ENCODE data around the gene ACBD4. TPM values are rescaled to one million over a fixed set of nuclear protein-coding genes. Genes with fewer than 3 reads are reported as not detected.

The ACBD4 gene
- total RNA-seq, 5 donors from 2014 or later (not counting 1 experiment from before 2014, with no cell fraction given) = 28.4 to 48.5 (median 38.9) TPM

DNA sequence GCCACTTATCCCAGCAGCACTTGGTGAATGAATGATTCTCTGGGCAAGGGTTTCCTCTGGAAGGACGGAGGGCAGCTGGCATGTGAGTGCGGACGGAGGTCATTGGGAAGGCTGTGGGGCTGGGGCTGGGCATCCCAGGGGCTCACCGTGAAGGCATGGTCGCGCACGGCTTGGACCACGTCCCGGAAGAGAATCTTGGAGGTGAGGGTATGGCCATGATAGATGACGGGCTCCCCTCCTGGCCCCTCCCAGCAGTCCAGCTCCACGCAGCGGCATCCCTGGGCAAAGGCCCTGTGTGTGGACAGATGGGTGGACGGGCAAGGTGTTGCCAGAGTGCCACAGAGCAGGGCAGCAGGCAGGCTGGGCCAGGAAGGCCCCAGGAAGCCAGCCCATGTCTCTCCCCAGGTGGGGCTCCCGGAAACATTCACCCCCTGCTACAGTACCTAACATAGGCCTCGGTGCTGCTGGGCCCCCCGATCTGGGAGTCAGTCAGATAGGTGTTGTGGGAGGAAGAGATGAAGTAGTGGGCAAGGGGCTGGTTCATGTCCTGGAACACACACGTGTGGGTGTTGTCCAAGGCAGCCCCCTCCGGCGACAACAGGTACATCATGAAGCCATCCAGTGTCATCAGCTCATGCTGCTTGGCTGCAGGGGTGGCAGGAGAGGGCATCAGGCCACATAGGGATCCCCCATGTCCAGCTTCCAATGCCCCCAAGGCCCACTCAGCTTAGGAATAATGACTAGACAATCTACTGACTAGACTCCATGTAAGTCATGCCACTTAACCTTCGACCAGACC lies 17.4 kb upstream of the ACBD4 start:
- Histone ChIP-seq H3K4me1 (ENCODE audit: control insufficient read depth in 1 of 2, extremely low read depth in 1 of 2, insufficient read depth in 2 of 2, low read length in 2 of 2) (no peaks in the 10 kb centered on the region), H3K27ac (ENCODE audit: low read length) (no peak overlapping the region), H3K9me3 (no peaks in the 10 kb centered on the region), H3K27me3 (replicated peaks in 1 of 2; ENCODE audit: control insufficient read depth in 2 of 2, extremely low read depth in 1 of 2, insufficient read depth in 2 of 2, low read length in 1 of 2) (peaks cover 0 to 15% of the 10 kb centered on the region in 2 experiments), H3K4me3 (ENCODE audit: control insufficient read depth in 1 of 2, extremely low read depth in 1 of 2, low read length in 1 of 2) (no peak overlapping the region), H3K36me3 (ENCODE audit: control insufficient read depth in 2 of 2, extremely low read depth in 1 of 2, insufficient read depth in 1 of 2, low read length in 1 of 2) (no peaks in the 10 kb centered on the region)
- 89% methylated on average over 11 of the region's 20 CpGs for WGBS (ENCODE audit: insufficient coverage)
- Mint-ChIP-seq H3K4me3 (no peak overlapping the region), H3K4me1 (no peaks in the 10 kb centered on the region), H3K9me3 (no peaks in the 10 kb centered on the region), H3K36me3 (no peaks in the 10 kb centered on the region), H3K27me3 (peaks cover 0 to 4% of the 10 kb centered on the region in 2 donors), H3K27ac (no peak overlapping the region)
- ChIA-PET POLR2A (no interaction called here), CTCF (interaction anchor here in 1 of 2 donors (0.6 to 1.8 kb wide), 2 partner anchors 11 to 17 kb away, joined by 3 to 7 read pairs; partner anchors contain the start of gene ACBD4)
- DNase-seq (no peak), ATAC-seq (replicated peaks in 1 of 4) (no peak)

DNA sequence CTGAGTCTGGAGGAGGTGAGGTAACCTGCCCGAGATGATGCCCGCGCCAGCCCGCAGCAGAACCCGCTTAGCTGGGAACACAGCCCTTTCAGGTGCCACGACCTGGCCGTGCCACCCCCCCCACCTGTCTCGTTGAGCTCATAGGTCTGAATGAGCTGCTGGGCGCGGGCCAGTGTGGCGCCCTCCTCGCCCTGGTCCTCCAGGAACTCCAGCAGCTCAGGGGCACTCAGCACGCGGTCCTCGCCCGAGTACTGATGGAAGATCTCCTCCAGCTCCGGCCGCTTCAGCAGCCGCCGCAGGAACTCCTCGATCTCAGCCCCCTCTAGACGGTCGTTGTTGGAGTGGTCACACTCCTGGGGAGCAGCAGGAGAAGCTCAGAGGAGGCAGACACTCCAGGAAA lies 16.8 kb upstream of the ACBD4 start:
- Mint-ChIP-seq H3K4me1 (no peaks in the 10 kb centered on the region), H3K4me3 (no peak overlapping the region), H3K36me3 (no peaks in the 10 kb centered on the region), H3K27me3 (peaks cover 0 to 4% of the 10 kb centered on the region in 2 donors), H3K9me3 (no peaks in the 10 kb centered on the region), H3K27ac (no peak overlapping the region)
- Histone ChIP-seq H3K27me3 (replicated peaks in 1 of 2; ENCODE audit: control insufficient read depth in 2 of 2, extremely low read depth in 1 of 2, insufficient read depth in 2 of 2, low read length in 1 of 2) (peaks cover 0 to 15% of the 10 kb centered on the region in 2 experiments), H3K4me3 (ENCODE audit: control insufficient read depth in 1 of 2, extremely low read depth in 1 of 2, low read length in 1 of 2) (no peak overlapping the region), H3K4me1 (ENCODE audit: control insufficient read depth in 1 of 2, extremely low read depth in 1 of 2, insufficient read depth in 2 of 2, low read length in 2 of 2) (peaks cover 0 to 3% of the 10 kb centered on the region in 2 experiments), H3K9me3 (no peaks in the 10 kb centered on the region), H3K27ac (ENCODE audit: low read length) (no peak overlapping the region), H3K36me3 (ENCODE audit: control insufficient read depth in 2 of 2, extremely low read depth in 1 of 2, insufficient read depth in 1 of 2, low read length in 1 of 2) (no peaks in the 10 kb centered on the region)
- POLR2A ChIA-PET = interaction anchor here in 1 of 2 donors (0.6 kb wide), 1 partner anchor 364 kb away, joined by 3 read pairs; no protein-coding TSS in a partner anchor
- DNase-seq = no peak
- WGBS (ENCODE audit: insufficient coverage) = 94% methylated on average over 20 of the region's 23 CpGs
- ATAC-seq (replicated peaks in 1 of 4) = no peak
- CTCF ChIA-PET = interaction anchor here in 1 of 2 donors (0.6 to 1.8 kb wide), 2 partner anchors 10 to 17 kb away, joined by 3 to 7 read pairs; partner anchors contain the start of gene ACBD4

DNA sequence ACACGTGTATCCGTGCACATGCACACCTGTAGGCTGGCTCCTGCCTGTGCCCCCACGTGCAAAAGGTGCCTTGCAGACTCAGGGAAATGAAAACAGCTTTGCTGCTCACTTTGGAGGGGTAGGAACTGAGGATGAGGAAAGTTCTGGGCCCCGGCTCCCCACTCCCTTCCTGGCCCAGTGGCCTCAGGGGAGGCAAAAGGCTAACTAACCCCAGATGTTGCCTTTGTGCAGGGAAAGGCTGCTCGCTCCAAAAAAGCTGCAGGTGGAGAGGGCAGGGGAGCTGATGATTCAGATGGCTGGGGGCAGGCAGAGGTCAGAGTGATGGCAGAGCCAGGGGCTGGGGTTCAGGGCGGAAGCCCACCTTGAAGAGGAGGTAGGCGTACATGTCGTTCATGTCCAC lies 15.5 kb upstream of the ACBD4 start:
- WGBS (ENCODE audit: insufficient coverage) = 76% methylated on average over 6 of the region's 8 CpGs

DNA sequence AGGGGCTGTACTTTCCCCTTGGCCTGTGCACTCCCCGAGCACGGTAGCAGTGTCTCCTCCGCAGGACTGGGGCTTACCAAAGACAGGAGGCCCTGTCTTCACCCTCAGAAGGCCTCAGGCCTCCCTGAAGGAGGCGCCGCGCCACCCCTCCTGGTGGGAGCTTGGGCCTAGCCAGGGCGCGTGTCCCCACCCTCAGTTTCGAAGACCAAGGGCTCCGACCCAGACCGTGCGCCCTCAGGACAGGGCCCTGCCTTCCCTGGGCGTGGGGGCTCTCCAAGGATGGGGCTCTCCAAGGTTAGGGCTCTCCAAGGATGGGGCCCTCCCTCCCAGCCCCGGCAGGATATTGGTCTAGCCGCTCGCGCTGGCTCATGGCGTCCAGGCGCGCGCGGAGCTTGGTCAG lies 14.9 kb upstream of the ACBD4 start:
- DNase-seq = no peak
- H3K36me3 ChIP-seq (ENCODE audit: control insufficient read depth in 2 of 2, extremely low read depth in 1 of 2, insufficient read depth in 1 of 2, low read length in 1 of 2) = no peaks in the 10 kb centered on the region
- WGBS (ENCODE audit: insufficient coverage) = 68% methylated on average over 20 of the region's 22 CpGs
- H3K27ac ChIP-seq (ENCODE audit: low read length) = no peak overlapping the region
- H3K4me1 ChIP-seq (ENCODE audit: control insufficient read depth in 1 of 2, extremely low read depth in 1 of 2, insufficient read depth in 2 of 2, low read length in 2 of 2) = peaks cover 0 to 8% of the 10 kb centered on the region in 2 experiments
- CTCF ChIA-PET = no interaction called here
- POLR2A ChIA-PET = no interaction called here
- no peak for ATAC-seq (replicated peaks in 1 of 4)
- H3K4me3 ChIP-seq (ENCODE audit: control insufficient read depth in 1 of 2, extremely low read depth in 1 of 2, low read length in 1 of 2) = no peak overlapping the region
- Mint-ChIP-seq H3K27me3 (peaks cover 0 to 4% of the 10 kb centered on the region in 2 donors), H3K9me3 (no peaks in the 10 kb centered on the region), H3K4me1 (peaks cover 0 to 3% (median 0%) of the 10 kb centered on the region in 3 donors), H3K4me3 (no peak overlapping the region), H3K27ac (no peak overlapping the region), H3K36me3 (no peaks in the 10 kb centered on the region)
- peaks cover 0 to 15% of the 10 kb centered on the region in 2 experiments for H3K27me3 ChIP-seq (replicated peaks in 1 of 2; ENCODE audit: control insufficient read depth in 2 of 2, extremely low read depth in 1 of 2, insufficient read depth in 2 of 2, low read length in 1 of 2)
- no peaks in the 10 kb centered on the region for H3K9me3 ChIP-seq

More for the DNA sequence above, 15.5 kb upstream of the ACBD4 start:
- Mint-ChIP-seq H3K36me3 (no peaks in the 10 kb centered on the region), H3K4me3 (no peak overlapping the region), H3K27ac (no peak overlapping the region), H3K27me3 (peaks cover 0 to 4% of the 10 kb centered on the region in 2 donors), H3K9me3 (no peaks in the 10 kb centered on the region), H3K4me1 (peaks cover 0 to 3% (median 0%) of the 10 kb centered on the region in 3 donors)
- H3K27ac ChIP-seq (ENCODE audit: low read length) = no peak overlapping the region
- no peaks in the 10 kb centered on the region for H3K36me3 ChIP-seq (ENCODE audit: control insufficient read depth in 2 of 2, extremely low read depth in 1 of 2, insufficient read depth in 1 of 2, low read length in 1 of 2)
- no peak overlapping the region for H3K4me3 ChIP-seq (ENCODE audit: control insufficient read depth in 1 of 2, extremely low read depth in 1 of 2, low read length in 1 of 2)
- H3K9me3 ChIP-seq = no peaks in the 10 kb centered on the region
- CTCF ChIA-PET = interaction anchor here in 1 of 2 donors (1.8 kb wide), 1 partner anchor 15 kb away, joined by 7 read pairs; the partner anchor contains the start of gene ACBD4
- POLR2A ChIA-PET = no interaction called here
- H3K27me3 ChIP-seq (replicated peaks in 1 of 2; ENCODE audit: control insufficient read depth in 2 of 2, extremely low read depth in 1 of 2, insufficient read depth in 2 of 2, low read length in 1 of 2) = peaks cover 0 to 15% of the 10 kb centered on the region in 2 experiments
- H3K4me1 ChIP-seq (ENCODE audit: control insufficient read depth in 1 of 2, extremely low read depth in 1 of 2, insufficient read depth in 2 of 2, low read length in 2 of 2) = peaks cover 0 to 8% of the 10 kb centered on the region in 2 experiments
- DNase-seq (no peak), ATAC-seq (replicated peaks in 1 of 4) (no peak)

DNA sequence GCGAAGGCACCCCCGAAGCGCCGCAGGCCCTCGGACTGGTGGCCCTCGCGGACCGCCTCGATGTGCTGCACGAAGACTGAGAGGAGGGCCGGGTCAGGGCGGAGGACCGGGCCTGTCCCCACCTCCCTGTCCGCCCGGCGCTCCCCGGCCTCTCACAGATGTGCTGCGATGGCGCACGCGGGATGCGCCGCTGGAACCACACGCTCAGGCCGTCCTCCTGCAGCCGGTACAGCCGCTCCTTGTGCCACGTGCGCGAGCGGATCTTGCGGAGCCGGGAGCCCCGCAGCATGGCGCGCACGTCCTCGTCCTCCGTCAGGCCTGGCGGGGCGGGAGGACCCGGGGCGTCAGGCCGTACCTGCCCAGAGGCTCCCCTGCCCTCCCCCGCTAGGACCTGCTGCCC lies 14.4 kb upstream of the ACBD4 start:
- Histone ChIP-seq H3K27me3 (replicated peaks in 1 of 2; ENCODE audit: control insufficient read depth in 2 of 2, extremely low read depth in 1 of 2, insufficient read depth in 2 of 2, low read length in 1 of 2) (peaks cover 0 to 15% of the 10 kb centered on the region in 2 experiments), H3K27ac (ENCODE audit: low read length) (no peak overlapping the region), H3K4me3 (ENCODE audit: control insufficient read depth in 1 of 2, extremely low read depth in 1 of 2, low read length in 1 of 2) (no peak overlapping the region), H3K4me1 (ENCODE audit: control insufficient read depth in 1 of 2, extremely low read depth in 1 of 2, insufficient read depth in 2 of 2, low read length in 2 of 2) (peaks cover 0 to 8% of the 10 kb centered on the region in 2 experiments), H3K36me3 (ENCODE audit: control insufficient read depth in 2 of 2, extremely low read depth in 1 of 2, insufficient read depth in 1 of 2, low read length in 1 of 2) (no peaks in the 10 kb centered on the region), H3K9me3 (no peaks in the 10 kb centered on the region)
- Mint-ChIP-seq H3K27me3 (peaks cover 0 to 4% of the 10 kb centered on the region in 2 donors), H3K27ac (no peak overlapping the region), H3K4me3 (no peak overlapping the region), H3K4me1 (peaks cover 0 to 3% (median 0%) of the 10 kb centered on the region in 3 donors), H3K9me3 (no peaks in the 10 kb centered on the region), H3K36me3 (no peaks in the 10 kb centered on the region)
- 31% methylated on average over 45 of the region's 45 CpGs for WGBS (ENCODE audit: insufficient coverage)
- ATAC-seq (replicated peaks in 1 of 4) = no peak
- no peak for DNase-seq
- CTCF ChIA-PET = no interaction called here
- POLR2A ChIA-PET = no interaction called here

DNA sequence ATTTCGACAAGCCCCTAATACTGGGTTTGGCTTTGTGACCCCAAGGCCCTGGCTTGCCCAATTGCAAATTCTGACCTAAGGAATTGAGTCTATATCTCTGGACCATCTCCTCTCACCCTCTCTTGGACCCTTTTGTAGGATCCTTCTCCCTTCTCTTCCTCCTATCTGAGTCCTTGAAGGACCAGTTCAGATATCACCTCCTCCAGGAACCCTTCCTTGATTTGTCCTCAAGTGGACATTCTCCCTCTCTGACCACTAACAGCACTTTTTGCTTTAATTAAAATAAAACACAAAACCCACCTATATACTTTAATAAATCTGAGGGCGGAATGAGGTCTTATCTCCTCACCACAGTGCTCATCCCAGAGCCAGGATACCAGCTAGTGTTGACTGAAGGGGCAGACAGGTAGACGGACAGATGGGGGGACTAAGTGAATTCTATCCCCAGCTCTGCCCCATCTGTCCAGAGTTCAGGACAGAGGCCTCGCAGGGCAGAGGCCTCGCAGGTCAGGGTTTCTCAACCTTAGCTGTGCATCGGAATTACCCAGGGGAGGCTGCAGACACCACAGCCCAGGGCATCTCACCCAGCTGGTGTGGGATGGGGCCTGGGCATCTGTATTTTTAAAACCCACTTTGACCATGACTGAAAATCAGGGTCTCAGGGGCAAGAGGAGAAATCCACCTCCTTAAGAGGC lies 12.3 kb upstream of the ACBD4 start:
- CTCF ChIA-PET = no interaction called here
- no peaks in the 10 kb centered on the region for H3K9me3 Mint-ChIP-seq
- Histone ChIP-seq H3K27ac (ENCODE audit: low read length) (no peak overlapping the region), H3K9me3 (no peaks in the 10 kb centered on the region), H3K36me3 (ENCODE audit: control insufficient read depth in 2 of 2, extremely low read depth in 1 of 2, insufficient read depth in 1 of 2, low read length in 1 of 2) (no peaks in the 10 kb centered on the region), H3K4me3 (ENCODE audit: control insufficient read depth in 1 of 2, extremely low read depth in 1 of 2, low read length in 1 of 2) (no peak overlapping the region), H3K4me1 (ENCODE audit: control insufficient read depth in 1 of 2, extremely low read depth in 1 of 2, insufficient read depth in 2 of 2, low read length in 2 of 2) (peaks cover 0 to 8% of the 10 kb centered on the region in 2 experiments), H3K27me3 (replicated peaks in 1 of 2; ENCODE audit: control insufficient read depth in 2 of 2, extremely low read depth in 1 of 2, insufficient read depth in 2 of 2, low read length in 1 of 2) (peaks cover 0 to 10% of the 10 kb centered on the region in 2 experiments)
- no peak overlapping the region for H3K27ac Mint-ChIP-seq
- peaks cover 0 to 3% (median 0%) of the 10 kb centered on the region in 3 donors for H3K4me1 Mint-ChIP-seq
- POLR2A ChIA-PET = no interaction called here
- DNase-seq (no peak), ATAC-seq (replicated peaks in 1 of 4) (no peak)
- no peaks in the 10 kb centered on the region for H3K36me3 Mint-ChIP-seq
- no peak overlapping the region for H3K4me3 Mint-ChIP-seq
- WGBS (ENCODE audit: insufficient coverage) = 80% methylated on average over 1 of the region's 6 CpGs
- H3K27me3 Mint-ChIP-seq = peaks cover 0 to 4% of the 10 kb centered on the region in 2 donors

Measured in T-cell (primary cell).